Choroid plexus epithelial cell (primary cell): ENCODE measurements around the gene FBXO45.
"Not testable (repeated sequence)": the region's sequence is repeated elsewhere in the genome, so short reads cannot be mapped to it uniquely, and the experiment has no call there.

Source experiments
- DNase-seq: peaks from one replicate; pipeline ENCODE4 v3.0.0-alpha.2; 2010; ENCODE audit warnings: low read depth
- H3K4me3 ChIP-seq: 2 replicates; pipeline ENCODE4 v1.5.1; 2011; ENCODE audit warnings: low read depth, mild to moderate bottlenecking, control low read depth, low read length, moderate library complexity
- TF ChIP-seq, protein P1 (sequence below): conservative IDR thresholded peaks from 2 replicates; pipeline ENCODE4 v1.5.1; 2011; ENCODE audit warnings: low read depth, mild to moderate bottlenecking, control low read depth, inconsistent platforms, low read length, moderate library complexity

Gene FBXO45

GRCh38 chr3:196546537-196546936 lies 21.9 kb upstream of the FBXO45 start:
- no peak for DNase-seq
- H3K4me3 ChIP-seq: no peak overlapping the region
- TF ChIP-seq, protein P1, sequence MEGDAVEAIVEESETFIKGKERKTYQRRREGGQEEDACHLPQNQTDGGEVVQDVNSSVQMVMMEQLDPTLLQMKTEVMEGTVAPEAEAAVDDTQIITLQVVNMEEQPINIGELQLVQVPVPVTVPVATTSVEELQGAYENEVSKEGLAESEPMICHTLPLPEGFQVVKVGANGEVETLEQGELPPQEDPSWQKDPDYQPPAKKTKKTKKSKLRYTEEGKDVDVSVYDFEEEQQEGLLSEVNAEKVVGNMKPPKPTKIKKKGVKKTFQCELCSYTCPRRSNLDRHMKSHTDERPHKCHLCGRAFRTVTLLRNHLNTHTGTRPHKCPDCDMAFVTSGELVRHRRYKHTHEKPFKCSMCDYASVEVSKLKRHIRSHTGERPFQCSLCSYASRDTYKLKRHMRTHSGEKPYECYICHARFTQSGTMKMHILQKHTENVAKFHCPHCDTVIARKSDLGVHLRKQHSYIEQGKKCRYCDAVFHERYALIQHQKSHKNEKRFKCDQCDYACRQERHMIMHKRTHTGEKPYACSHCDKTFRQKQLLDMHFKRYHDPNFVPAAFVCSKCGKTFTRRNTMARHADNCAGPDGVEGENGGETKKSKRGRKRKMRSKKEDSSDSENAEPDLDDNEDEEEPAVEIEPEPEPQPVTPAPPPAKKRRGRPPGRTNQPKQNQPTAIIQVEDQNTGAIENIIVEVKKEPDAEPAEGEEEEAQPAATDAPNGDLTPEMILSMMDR: no peak

DNA sequence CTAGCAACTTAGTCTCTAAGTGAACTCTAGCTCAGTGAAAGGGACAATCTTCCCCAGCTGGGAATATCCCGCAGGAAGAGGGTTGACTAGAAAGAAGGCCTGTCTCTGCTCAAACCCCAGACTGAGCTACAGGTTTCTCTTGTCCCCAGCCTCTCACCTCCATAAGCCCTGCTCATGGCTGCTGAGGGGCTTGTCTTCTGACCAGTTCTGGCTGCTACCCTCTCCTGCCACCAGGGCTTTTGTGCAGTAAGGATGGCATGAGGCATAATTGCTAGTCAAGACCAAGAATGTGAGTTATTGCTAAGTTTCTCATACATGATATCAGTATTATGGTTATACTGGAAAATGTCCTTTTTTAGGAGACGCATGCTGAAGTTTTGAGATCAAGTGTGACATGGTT lies 21.4 kb upstream of the FBXO45 start:
- TF ChIP-seq, protein P1: no peak
- no peak for DNase-seq
- no peak overlapping the region for H3K4me3 ChIP-seq

DNA sequence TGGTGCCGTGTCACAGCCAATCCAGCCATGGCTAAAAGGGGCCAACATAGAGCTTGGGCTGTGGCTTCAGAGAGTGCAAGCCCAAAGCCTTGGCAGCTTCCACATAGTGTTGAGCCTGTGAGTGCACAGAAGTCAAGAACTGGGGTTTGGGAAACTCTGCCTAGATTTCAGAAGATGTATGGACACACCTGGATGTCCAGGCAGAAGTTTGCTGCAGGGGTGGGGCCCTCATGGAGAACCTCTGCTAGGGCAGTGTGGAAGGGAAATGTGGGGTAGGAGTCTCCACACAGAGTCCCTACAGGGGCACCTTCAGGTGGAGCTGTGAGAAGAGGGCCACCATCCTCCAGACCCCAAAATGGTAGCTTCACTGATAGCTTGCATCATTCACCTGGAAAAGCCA lies 19.1 kb upstream of the FBXO45 start:
- H3K4me3 ChIP-seq, DNase-seq: not testable (repeated sequence)

DNA sequence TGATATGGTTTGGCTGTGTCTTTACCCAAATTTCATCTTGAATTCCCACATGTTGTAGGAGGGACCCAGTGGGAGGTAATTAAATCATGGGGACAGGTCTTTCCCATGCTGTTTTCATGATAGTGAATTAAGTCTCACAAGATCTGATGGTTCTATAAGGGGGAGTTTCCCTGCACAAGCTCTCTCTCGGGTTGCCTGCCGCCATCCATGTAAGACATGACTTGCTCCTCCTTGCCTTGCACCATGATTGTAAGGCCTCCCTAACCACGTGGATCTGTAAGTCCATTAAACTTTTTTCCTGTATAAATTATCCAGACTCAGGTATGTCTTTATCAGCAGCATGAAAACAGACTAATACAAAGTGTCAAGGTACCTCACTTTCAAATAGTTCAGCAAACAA lies 18.3 kb upstream of the FBXO45 start:
- not testable (repeated sequence) for DNase-seq, H3K4me3 ChIP-seq

DNA sequence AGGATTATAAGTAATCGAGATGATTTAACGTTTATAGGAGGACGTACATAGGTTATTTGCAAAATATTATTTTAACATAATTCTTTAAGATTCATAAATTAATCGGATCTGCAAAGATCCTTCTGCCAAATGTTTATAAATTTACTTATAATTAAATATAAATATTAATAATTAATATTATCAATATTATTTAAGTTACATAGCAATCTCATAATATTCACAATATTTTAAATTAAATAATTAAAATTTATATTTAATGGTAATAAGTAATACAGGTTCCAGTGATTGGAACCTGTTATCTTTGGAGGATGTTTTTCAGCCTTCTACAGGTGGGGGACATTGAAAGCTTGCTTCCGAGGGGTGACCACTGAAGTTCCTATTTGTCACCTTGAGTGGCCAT lies 16.2 kb upstream of the FBXO45 start:
- DNase-seq: no peak
- no peak overlapping the region for H3K4me3 ChIP-seq
- TF ChIP-seq, protein P1: no peak

GRCh38 chr3:196553551-196553950 lies 14.9 kb upstream of the FBXO45 start:
- no peak for DNase-seq
- no peak overlapping the region for H3K4me3 ChIP-seq

GRCh38 chr3:196554205-196554604 lies 14.3 kb upstream of the FBXO45 start:
- H3K4me3 ChIP-seq: no peak overlapping the region
- DNase-seq: no peak
- TF ChIP-seq, protein P1: no peak

More at GRCh38 chr3:196553551-196553950, 14.9 kb upstream of the FBXO45 start:
- TF ChIP-seq, protein P1: no peak

- TF ChIP-seq, protein P1: no peak
- DNase-seq: no peak
- no peak overlapping the region for H3K4me3 ChIP-seq
Measured at GRCh38 chr3:196555295-196555694, 13.2 kb upstream of the FBXO45 start.
